GM06990 (cell line): ENCODE results near the gene SH3TC2.

Experiments used
- DNase-seq: peaks from one replicate; pipeline ENCODE4 v3.0.0-alpha.2; 2011; ENCODE audit not compliant: insufficient read length; ENCODE audit errors: extremely low read depth
- H3K27me3 ChIP-seq: replicated peaks from 2 replicates; pipeline ENCODE4 v1.6.0; 2011; ENCODE audit warnings: low read length; ENCODE audit not compliant: control insufficient read depth, insufficient read depth
- H3K36me3 ChIP-seq: 2 replicates; pipeline ENCODE4 v1.5.1; 2011; ENCODE audit warnings: low read length; ENCODE audit not compliant: control insufficient read depth, insufficient read depth
- H3K4me3 ChIP-seq: replicated peaks from 2 replicates; pipeline ENCODE4 v1.5.1; 2011; ENCODE audit warnings: low read depth, mild to moderate bottlenecking, control low read depth, low read length
- CTCF ChIP-seq: IDR thresholded peaks from 2 replicates; pipeline ENCODE4 v1.5.1; 2011; ENCODE audit warnings: low read length, control low read depth, mild to moderate bottlenecking, inconsistent platforms; ENCODE audit not compliant: insufficient read depth, poor library complexity, severe bottlenecking

Gene SH3TC2

DNA sequence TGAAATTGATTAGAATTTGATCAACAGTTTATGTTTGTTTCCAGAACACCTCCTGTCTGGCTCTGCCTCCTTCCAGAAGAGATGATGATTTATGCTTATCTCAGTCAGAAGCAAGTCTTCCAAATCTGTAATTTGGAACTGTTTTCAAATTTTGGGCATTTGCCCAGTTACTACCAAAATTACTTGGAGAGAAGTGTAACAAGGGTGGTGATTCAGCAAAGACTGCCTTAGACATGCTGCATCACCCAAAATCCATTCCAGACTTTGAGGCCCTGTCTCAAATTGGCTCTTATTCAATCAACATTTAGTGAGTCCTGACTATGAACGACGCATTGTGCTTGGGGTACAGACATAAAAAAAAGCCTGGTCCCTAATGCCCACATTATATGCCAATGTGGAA is 89.4 kb downstream of the SH3TC2 start:
- Histone ChIP-seq H3K27me3 (peaks cover 2% of the 10 kb centered on the region), H3K36me3 (no peaks in the 10 kb centered on the region), H3K4me3 (no peak overlapping the region)
- no peak for DNase-seq
- TF ChIP-seq CTCF, result no peak

- H3K27me3 ChIP-seq, result peaks cover 2% of the 10 kb centered on the region
- no peak overlapping the region for H3K4me3 ChIP-seq
- no peak for DNase-seq
- no peak for TF ChIP-seq CTCF
- H3K36me3 ChIP-seq, result no peaks in the 10 kb centered on the region
These were observed 89.9 kb downstream of the SH3TC2 start for GRCh38 chr5:148972974-148973374.

DNA sequence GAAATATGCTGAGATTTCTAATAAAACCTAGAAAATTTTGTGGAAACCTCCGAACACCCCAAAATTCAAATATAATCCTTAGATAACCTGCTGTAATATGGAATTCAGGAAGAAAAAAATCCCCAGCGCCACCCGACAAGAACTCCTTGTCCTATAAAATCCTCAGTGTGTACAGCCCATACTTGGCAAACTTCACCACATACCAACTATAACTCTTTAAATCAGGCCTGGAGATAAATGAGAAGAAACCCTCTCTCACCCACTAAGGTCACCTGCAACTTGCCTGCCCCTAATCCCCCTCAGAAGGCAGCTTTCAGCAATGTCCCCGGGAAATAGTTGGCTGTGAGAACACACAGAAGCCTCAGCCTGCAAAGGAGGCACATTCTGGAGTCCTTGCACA is 90.5 kb downstream of the SH3TC2 start:
- no peak for TF ChIP-seq CTCF
- peaks cover 2% of the 10 kb centered on the region for H3K27me3 ChIP-seq
- no peaks in the 10 kb centered on the region for H3K36me3 ChIP-seq
- no peak for DNase-seq
- no peak overlapping the region for H3K4me3 ChIP-seq

DNA sequence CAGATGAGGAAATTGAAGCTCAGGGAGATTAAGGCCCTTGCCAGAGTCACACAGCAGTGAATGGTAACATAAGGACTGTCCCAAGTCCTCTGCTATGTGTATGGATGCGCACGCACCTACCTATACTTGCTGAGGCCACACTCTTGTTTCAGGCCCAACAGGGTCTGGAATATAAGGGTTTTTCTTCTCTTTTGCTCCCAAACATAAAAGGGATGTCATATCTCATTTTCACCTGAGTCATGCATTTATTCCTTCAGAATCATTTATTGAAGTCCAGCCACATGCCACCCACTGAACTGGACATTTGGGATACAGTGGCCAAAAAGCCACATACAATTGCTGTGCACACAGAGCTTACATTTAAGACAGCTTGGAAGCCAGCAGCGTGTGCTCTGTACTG is 92.0 kb downstream of the SH3TC2 start:
- Histone ChIP-seq H3K4me3 (no peak overlapping the region), H3K36me3 (no peaks in the 10 kb centered on the region), H3K27me3 (peaks cover 2% of the 10 kb centered on the region)
- no peak for TF ChIP-seq CTCF
- DNase-seq, result no peak

DNA sequence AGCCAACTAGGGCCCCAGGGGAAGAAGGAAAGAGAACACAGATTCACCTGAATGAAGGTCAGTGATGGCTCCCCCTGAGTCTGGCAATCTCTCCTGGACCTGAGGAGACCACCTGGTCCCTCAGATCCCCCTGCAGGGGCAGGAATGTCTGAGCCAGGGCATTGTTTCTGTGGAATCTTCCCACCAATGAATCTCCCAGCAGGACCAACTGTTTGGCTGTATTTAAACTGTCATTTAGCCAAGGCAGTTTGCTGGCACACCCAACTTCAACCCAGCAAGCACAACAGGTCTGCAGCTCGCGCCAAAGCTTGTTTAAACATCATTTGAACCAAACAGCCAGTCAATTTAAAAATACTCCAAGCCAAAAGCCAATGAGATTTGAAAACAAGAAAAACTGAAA is 92.6 kb downstream of the SH3TC2 start:
- peaks cover 2% of the 10 kb centered on the region for H3K27me3 ChIP-seq
- H3K36me3 ChIP-seq, result no peaks in the 10 kb centered on the region
- no peak for DNase-seq
- no peak for TF ChIP-seq CTCF
- no peak overlapping the region for H3K4me3 ChIP-seq

GRCh38 chr5:148969291-148969690 is 93.6 kb downstream of the SH3TC2 start:
- H3K36me3 ChIP-seq, result no peaks in the 10 kb centered on the region
- DNase-seq, result no peak
- no peak overlapping the region for H3K4me3 ChIP-seq
- H3K27me3 ChIP-seq, result peaks cover 2% of the 10 kb centered on the region
- TF ChIP-seq CTCF, result no peak
